ENCODE data around the gene RNF214.

- TF ChIP-seq CTCF (IDR thresholded peaks at IDR 0.05) (no peak), POLR2A (IDR thresholded peaks at IDR 0.05) (no peak)
These were observed 95.3 kb downstream of the RNF214 start, which contains the start of gene CEP164 for GRCh38 chr11:117327567-117328374.
